Measurements from ENCODE around the gene NOL4L. TPM values are rescaled to one million over a fixed set of nuclear protein-coding genes. Genes with fewer than 3 reads are reported as not detected.
A peak's percentile ranks its signal among the peaks of the same experiment; 100 is the strongest.

The NOL4L gene
- total RNA-seq, 1 experiment from 2014 or later, result 31.7 TPM

- Mint-ChIP-seq H3K36me3 (ENCODE audit: insufficient read depth in 1 of 3, low read depth in 3 of 3) (no peaks in the 10 kb centered on the region), H3K4me1 (peaks cover 14 to 17% of the 10 kb centered on the region in 2 experiments), H3K9me3 (no peaks in the 10 kb centered on the region), H3K27ac (no peak overlapping the region), H3K27me3 (ENCODE audit: low read depth) (peaks cover 41% of the 10 kb centered on the region), H3K4me3 (no peak overlapping the region)
- no peak overlapping the region for H3K9ac ChIP-seq (ENCODE audit: extremely low read depth, insufficient read length, low read length)
- no peak overlapping the region for H4K91ac ChIP-seq (ENCODE audit: insufficient read length, low read depth, low read length)
- no peak overlapping the region for H3K23ac ChIP-seq (ENCODE audit: insufficient read length, low read depth, low read length)
- H4K20me1 ChIP-seq (ENCODE audit: control insufficient read depth, insufficient read depth, insufficient read length), result no peaks in the 10 kb centered on the region
- no peak overlapping the region for H3K56ac ChIP-seq (ENCODE audit: insufficient read length, low read depth, low read length)
- H2BK15ac ChIP-seq (ENCODE audit: low read depth, low read length), result no peak overlapping the region
- H3K23me2 ChIP-seq (ENCODE audit: insufficient read length, low read depth, low read length, poor library complexity, severe bottlenecking), result no peaks in the 10 kb centered on the region
- H3K27me3 ChIP-seq (ENCODE audit: insufficient read depth, low read length), result no peaks in the 10 kb centered on the region
- H3K4me2 ChIP-seq (ENCODE audit: insufficient read depth, insufficient read length, low read length), result no peak overlapping the region
- H3K4me1 ChIP-seq (ENCODE audit: insufficient read depth, low read length), result no peaks in the 10 kb centered on the region
- no peak overlapping the region for H2AFZ ChIP-seq (ENCODE audit: low read length)
- TF ChIP-seq CTCF (conservative IDR thresholded peaks at IDR 0.05), result no peak
- no peak overlapping the region for H2AK5ac ChIP-seq (ENCODE audit: insufficient read length, low read length)
- H2BK20ac ChIP-seq (ENCODE audit: low read depth, low read length, poor library complexity, severe bottlenecking), result no peak overlapping the region
- WGBS (ENCODE audit: extremely low coverage, insufficient read length, low lambda C conversion rate), result no CpG with 5 or more reads among the region's 12 CpGs
- no peak overlapping the region for H3T11ph ChIP-seq (ENCODE audit: low read length)
- H3K79me2 ChIP-seq (ENCODE audit: insufficient read depth, low read length), result no peaks in the 10 kb centered on the region
- no peak overlapping the region for H4K5ac ChIP-seq (ENCODE audit: insufficient read length, low read depth, low read length)
- H2BK120ac ChIP-seq (ENCODE audit: low read depth, low read length, poor library complexity, severe bottlenecking), result no peak overlapping the region
- H3K79me1 ChIP-seq (ENCODE audit: insufficient read depth, low read depth, low read length, poor library complexity, severe bottlenecking), result no peaks in the 10 kb centered on the region
- no peak overlapping the region for H2BK5ac ChIP-seq (ENCODE audit: insufficient read length, low read length)
- no peak overlapping the region for H3K27ac ChIP-seq (ENCODE audit: insufficient read length, low read depth, low read length)
- no peak overlapping the region for H3K4ac ChIP-seq (ENCODE audit: low read depth, low read length)
- no peaks in the 10 kb centered on the region for H3K9me3 ChIP-seq (ENCODE audit: control insufficient read depth, low read depth, low read length)
- peak overlapping the region; percentile 6 for H3K18ac ChIP-seq (ENCODE audit: insufficient read length, low read depth, low read length)
- no peak for DNase-seq
- H4K8ac ChIP-seq (replicated peaks; ENCODE audit: insufficient read length, low read depth, low read length), result no peak overlapping the region
- no peak overlapping the region for H2BK12ac ChIP-seq (ENCODE audit: insufficient read length, low read depth, low read length)
- H3K14ac ChIP-seq (ENCODE audit: insufficient read depth, low read length), result no peak overlapping the region
These were observed 8.6 kb downstream of the NOL4L start for GRCh38 chr20:32576560-32576959.
